Right lobe of liver (tissue), 4 donors: ENCODE results near the gene IQCN.

Experiments
- POLR2A ChIP-seq: fragments of 450-650 bp; IDR thresholded peaks from one replicate; pipeline ENCODE4 v1.6.1; 2017; ENCODE audit warnings: antibody characterized with exemption, mild to moderate bottlenecking
- TF ChIP-seq, protein P1 (sequence below), 4 donors: fragments of 200-600 bp in 3 of 4; fragments of 450-650 bp in 1 of 4; IDR thresholded peaks; one replicate each; pipeline versions ENCODE4 v1.5.1 to v1.8.0; 2016 to 2022; ENCODE audit warnings: antibody characterized with exemption in 4 of 4, mild to moderate bottlenecking in 2 of 4
- donor health status: DM: no; HTN: no; CAD: no.
- donor health status: DM: no; HTN: no; CAD: no.
- donor health status: DM: no; HTN: yes; CAD: no.

DNA sequence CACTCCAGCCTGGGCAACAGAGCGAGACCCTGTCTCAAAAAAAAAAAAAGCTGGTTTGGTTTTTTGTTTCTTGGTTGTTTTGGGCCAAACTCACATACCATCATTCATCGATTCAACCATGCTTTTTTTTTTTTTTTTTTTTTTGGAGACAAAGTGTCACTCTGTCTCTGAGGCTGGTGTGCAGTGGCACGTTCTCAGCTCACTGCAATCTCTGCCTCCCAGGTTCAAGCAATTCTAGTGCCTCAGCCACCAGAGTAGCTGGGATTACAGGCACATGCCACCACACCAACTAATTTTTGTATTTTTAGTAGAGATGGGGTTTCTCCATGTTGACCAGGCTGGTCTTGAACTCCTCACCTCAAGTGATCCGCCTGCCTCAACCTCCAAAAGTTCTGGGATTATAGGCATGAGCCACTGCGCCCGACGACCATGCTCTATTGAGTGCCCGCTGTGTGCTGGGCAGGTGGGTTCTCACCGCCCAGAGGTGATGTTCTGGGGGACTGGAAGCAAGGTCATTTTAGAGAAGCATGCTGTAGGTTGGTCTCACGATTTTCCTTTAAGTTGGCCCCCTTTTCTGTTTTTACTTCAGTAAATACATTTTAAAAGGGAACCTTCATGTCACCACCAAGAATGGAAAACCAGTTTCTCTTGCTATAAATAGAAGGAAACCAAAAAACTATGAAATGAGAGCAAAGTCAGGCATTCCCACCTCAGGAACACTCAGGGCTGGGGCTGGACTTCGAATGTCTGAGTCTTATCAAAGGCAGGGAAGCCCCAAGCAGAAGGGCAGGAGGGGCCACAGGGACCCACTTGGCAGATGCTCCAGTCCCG is 15.4 kb upstream of the IQCN start:
- TF ChIP-seq, protein P1, sequence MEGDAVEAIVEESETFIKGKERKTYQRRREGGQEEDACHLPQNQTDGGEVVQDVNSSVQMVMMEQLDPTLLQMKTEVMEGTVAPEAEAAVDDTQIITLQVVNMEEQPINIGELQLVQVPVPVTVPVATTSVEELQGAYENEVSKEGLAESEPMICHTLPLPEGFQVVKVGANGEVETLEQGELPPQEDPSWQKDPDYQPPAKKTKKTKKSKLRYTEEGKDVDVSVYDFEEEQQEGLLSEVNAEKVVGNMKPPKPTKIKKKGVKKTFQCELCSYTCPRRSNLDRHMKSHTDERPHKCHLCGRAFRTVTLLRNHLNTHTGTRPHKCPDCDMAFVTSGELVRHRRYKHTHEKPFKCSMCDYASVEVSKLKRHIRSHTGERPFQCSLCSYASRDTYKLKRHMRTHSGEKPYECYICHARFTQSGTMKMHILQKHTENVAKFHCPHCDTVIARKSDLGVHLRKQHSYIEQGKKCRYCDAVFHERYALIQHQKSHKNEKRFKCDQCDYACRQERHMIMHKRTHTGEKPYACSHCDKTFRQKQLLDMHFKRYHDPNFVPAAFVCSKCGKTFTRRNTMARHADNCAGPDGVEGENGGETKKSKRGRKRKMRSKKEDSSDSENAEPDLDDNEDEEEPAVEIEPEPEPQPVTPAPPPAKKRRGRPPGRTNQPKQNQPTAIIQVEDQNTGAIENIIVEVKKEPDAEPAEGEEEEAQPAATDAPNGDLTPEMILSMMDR (IDR thresholded peaks at IDR 0.05), result no peak
- no peak for TF ChIP-seq POLR2A
